SK-N-SH (cell line): ENCODE results near the gene ZNF564. TPM values are rescaled to one million over a fixed set of nuclear protein-coding genes. Genes with fewer than 3 reads are reported as not detected.

Experiments used
- CTCF ChIA-PET: fragments of 300-600, 350-600 bp; formaldehyde crosslinking; extraction: SDS; loops from one replicate; lab custom pipeline; 2021; lab: Yijun Ruan, JAX
- POLR2A ChIA-PET: fragments of 350-600 bp; sonication (Branson Sonifier 250); formaldehyde crosslinking; extraction: SDS; loops from one replicate; lab custom pipeline; 2020; ENCODE audit warnings: antibody characterized with exemption, inconsistent platforms; lab: Yijun Ruan, JAX
- DNase-seq: peaks from one replicate; pipeline ENCODE4 v3.0.0; 2012
- H2AFZ ChIP-seq: fragments of 200-600 bp; sonication (generic); 2 replicates; pipeline ENCODE4 v1.8.1; 2016; ENCODE audit warnings: antibody characterized with exemption, mild to moderate bottlenecking, low read depth
- H3F3A ChIP-seq: fragments of 200-600 bp; sonication (generic); replicated peaks from 2 replicates; pipeline ENCODE3; 2016; ENCODE audit warnings: antibody characterized with exemption, mild to moderate bottlenecking; ENCODE audit not compliant: insufficient read depth
- H3K27ac ChIP-seq, 2 experiments: fragments of 200-500 bp in 1 of 2; fragments of 200-600 bp in 1 of 2; sonication (Bioruptor generic) in 1 of 2; sonication (generic), shearing (Covaris generic) in 1 of 2; 2 replicates each; pipeline versions ENCODE4 v1.5.1 to v1.6.1; 2014 to 2016; ENCODE audit warnings: low read depth in 2 of 2, inconsistent platforms in 1 of 2, low read length in 1 of 2, mild to moderate bottlenecking in 1 of 2, mixed read lengths in 1 of 2
- H3K27me3 ChIP-seq: fragments of 200-600 bp; sonication (generic), shearing (Covaris generic); 2 replicates; pipeline ENCODE4 v1.6.1; 2016; ENCODE audit warnings: mixed run types; ENCODE audit not compliant: insufficient read depth
- H3K36me3 ChIP-seq, 2 experiments: fragments of 200-500 bp in 1 of 2; fragments of 200-600 bp in 1 of 2; sonication (Bioruptor generic) in 1 of 2; sonication (generic) in 1 of 2; replicated peaks in 1 of 2; 2 replicates each; pipeline versions ENCODE3 to v1.5.1; 2014 to 2016; ENCODE audit warnings: low read length in 1 of 2, mild to moderate bottlenecking in 1 of 2; ENCODE audit not compliant: insufficient read depth in 2 of 2, control insufficient read depth in 1 of 2
- H3K4me1 ChIP-seq, 2 experiments: fragments of 200-500 bp in 1 of 2; fragments of 200-600 bp in 1 of 2; sonication (Bioruptor generic) in 1 of 2; sonication (generic), shearing (Covaris generic) in 1 of 2; 2 replicates each; pipeline versions ENCODE4 v1.5.1 to v1.6.1; 2014 to 2016; ENCODE audit warnings: low read depth in 1 of 2, low read length in 1 of 2, mixed run types in 1 of 2; ENCODE audit not compliant: insufficient read depth in 2 of 2, control insufficient read depth in 1 of 2
- H3K4me2 ChIP-seq: fragments of 200-600 bp; sonication (generic), shearing (Covaris generic); 2 replicates; pipeline ENCODE4 v1.6.1; 2017; ENCODE audit warnings: mixed run types
- H3K4me3 ChIP-seq, 2 experiments: fragments of 200-500 bp in 1 of 2; fragments of 200-600 bp in 1 of 2; sonication (Bioruptor generic) in 1 of 2; sonication (generic), shearing (Covaris generic) in 1 of 2; 2 replicates each; pipeline versions ENCODE4 v1.5.1 to v1.8.1; 2014 to 2016; ENCODE audit warnings: low read depth in 2 of 2, inconsistent platforms in 1 of 2, low read length in 1 of 2, mild to moderate bottlenecking in 1 of 2, mixed read lengths in 1 of 2, moderate library complexity in 1 of 2
- H3K79me2 ChIP-seq: fragments of 200-600 bp; sonication (generic); 2 replicates; pipeline ENCODE4 v1.8.1; 2017; ENCODE audit warnings: mild to moderate bottlenecking; ENCODE audit not compliant: insufficient read depth
- H3K9ac ChIP-seq: fragments of 200-600 bp; sonication (generic); 2 replicates; pipeline ENCODE4 v1.6.1; 2017; ENCODE audit warnings: mixed run types
- H3K9me2 ChIP-seq: fragments of 200-600 bp; sonication (generic); 2 replicates; pipeline ENCODE4 v1.6.1; 2017; ENCODE audit warnings: mixed run types
- H3K9me3 ChIP-seq: fragments of 200-600 bp; sonication (generic); 2 replicates; pipeline ENCODE4 v1.6.1; 2017; ENCODE audit warnings: mixed run types, mild to moderate bottlenecking, moderate library complexity
- H4K20me1 ChIP-seq: fragments of 200-600 bp; sonication (generic); 2 replicates; pipeline ENCODE4 v1.6.1; 2017; ENCODE audit warnings: mild to moderate bottlenecking, mixed run types; ENCODE audit not compliant: insufficient read depth
- CTCF ChIP-seq: fragments of 200-600 bp; sonication (generic); IDR thresholded peaks from 2 replicates; pipeline ENCODE4 v1.6.1; 2017; ENCODE audit warnings: antibody characterized with exemption, mild to moderate bottlenecking, moderate library complexity
- EP300 ChIP-seq, 2 experiments: IDR thresholded peaks; 2 replicates each; pipeline versions ENCODE4 v1.4.0 to v1.6.1; 2012; ENCODE audit warnings: borderline replicate concordance in 1 of 2, low read depth in 1 of 2, low read length in 1 of 2
- EZH2phosphoT487 ChIP-seq: fragments of 200-600 bp; sonication (generic); IDR thresholded peaks from 2 replicates; pipeline ENCODE4 v1.6.1; 2017; ENCODE audit warnings: low read depth, mixed run types, mild to moderate bottlenecking, antibody characterized with exemption, moderate library complexity, borderline replicate concordance
- GATA2 ChIP-seq: sonication (generic); formaldehyde crosslinking; IDR thresholded peaks from 2 replicates; pipeline ENCODE4 v1.5.0; 2020; ENCODE audit warnings: mild to moderate bottlenecking, missing genetic modification reagents
- PBX3 ChIP-seq: IDR thresholded peaks from 2 replicates; pipeline ENCODE4; 2012
- RCOR1 ChIP-seq: fragments of 150-350 bp; IDR thresholded peaks from 2 replicates; pipeline ENCODE4 v1.6.1; 2017; ENCODE audit warnings: antibody characterized with exemption, low read length
- SIN3A ChIP-seq: IDR thresholded peaks from 2 replicates; pipeline ENCODE4 v1.6.1; 2012; ENCODE audit warnings: low read depth, mild to moderate bottlenecking, low read length, moderate library complexity, borderline replicate concordance
- TCF12 ChIP-seq: IDR thresholded peaks from 2 replicates; pipeline ENCODE4 v1.4.0; 2012
- ZBTB33 ChIP-seq: IDR thresholded peaks from 2 replicates; pipeline ENCODE4 v1.4.0; 2012; ENCODE audit warnings: low read depth, borderline replicate concordance
- WGBS: methylation state at CpG from one replicate; pipeline ENCODE4 v1.1.6; 2017; ENCODE audit warnings: low lambda C conversion rate; 5-methylcytosine and 5-hydroxymethylcytosine counted together
- polyA plus RNA-seq, 3 experiments: library from polyadenylated mRNA; depleted of rRNA; stranded (reverse); fragments of >200 nt; gene quantifications; 2 replicates each; pipeline ENCODE4 v1.2.3, GENCODE V29; 2012
- small RNA-seq, 7 experiments: library from RNA; depleted of rRNA; stranded (forward); fragments of <200 nt; gene quantifications; one replicate each; pipeline ENCODE3, GENCODE V24; 2012

Gene ZNF564
- polyA plus RNA-seq, 1 of the 3 experiments (the other 2 are of a cell fraction) = 1.3 TPM

GRCh38 chr19:12481781-12482508, 69.3 kb downstream of the ZNF564 start (continued):
- no peak for TF ChIP-seq EZH2phosphoT487

GRCh38 chr19:12478234-12478941, 72.9 kb downstream of the ZNF564 start:
- CTCF ChIA-PET = no interaction called here
- Histone ChIP-seq H3K27ac (no peak overlapping the region), H3K79me2 (peaks cover 76% of the 10 kb centered on the region), H3K4me2 (no peak overlapping the region), H4K20me1 (no peaks in the 10 kb centered on the region), H3K9me2 (no peaks in the 10 kb centered on the region), H3K9ac (no peak overlapping the region), H3K9me3 (no peaks in the 10 kb centered on the region), H3F3A (no peaks in the 10 kb centered on the region), H2AFZ (no peak overlapping the region), H3K36me3 (no peaks in the 10 kb centered on the region), H3K27me3 (no peaks in the 10 kb centered on the region), H3K4me3 (no peak overlapping the region), H3K4me1 (peaks cover 0 to 3% of the 10 kb centered on the region in 2 experiments; a peak in 2 of 4 replicates)
- 69% methylated on average over 5 of the region's 5 CpGs for WGBS
- POLR2A ChIA-PET = no interaction called here
- TF ChIP-seq PBX3 (no peak), TCF12 (no peak), ZBTB33 (no peak), EZH2phosphoT487 (no peak), EP300 (IDR thresholded peaks at IDR 0.05; ENCODE audit: borderline replicate concordance in 1 of 2, low read depth in 1 of 2, low read length in 1 of 2) (no peak), SIN3A (no peak), GATA2 (CRISPR knock-in tag) (no peak), RCOR1 (no peak), CTCF (no peak)
- no peak for DNase-seq

Small RNA genes within 50 kb of the gene (small RNA-seq; reads per million reads assigned to genes)
- gene MTCO1P27 = 0 reads per million in 7 experiments
- gene PPIAP20 = 0 reads per million in 7 experiments

Other genes starting within 250 kb of the ZNF564 start
- 0.99 and 1.3 TPM in 2 replicates for gene ZNF563, start 217.8 kb downstream of the ZNF564 start, polyA plus RNA-seq (2012; rRNA removed)
- 0.43 and 0.70 TPM in 2 replicates for gene ZNF442, start 185.8 kb downstream of the ZNF564 start, polyA plus RNA-seq (2012; rRNA removed)
- gene ZNF799, start 150.2 kb downstream of the ZNF564 start, polyA plus RNA-seq (2012; rRNA removed) = 0.99 and 1.5 TPM in 2 replicates
- 0.92 and 1.5 TPM in 2 replicates for gene ZNF443, start 110.5 kb downstream of the ZNF564 start, polyA plus RNA-seq (2012; rRNA removed)
- gene ZNF709, start 66.7 kb downstream of the ZNF564 start, polyA plus RNA-seq (2012; rRNA removed) = 0.64 and 0.99 TPM in 2 replicates
- gene ZNF490, start 59.3 kb upstream of the ZNF564 start, polyA plus RNA-seq (2012; rRNA removed) = 1.3 TPM in 2 replicates
- gene ZNF791, start 59.4 kb upstream of the ZNF564 start, polyA plus RNA-seq (2012; rRNA removed) = 8.9 and 9.3 TPM in 2 replicates
- 43.2 and 47.0 TPM in 2 replicates for gene MAN2B1, start 115.3 kb upstream of the ZNF564 start, polyA plus RNA-seq (2012; rRNA removed)
- gene WDR83, start 115.3 kb upstream of the ZNF564 start, polyA plus RNA-seq (2012; rRNA removed) = 12.8 and 18.2 TPM in 2 replicates
- gene DHPS, start 130.4 kb upstream of the ZNF564 start, polyA plus RNA-seq (2012; rRNA removed) = 179 and 192 TPM in 2 replicates
- gene GNG14, start 136.5 kb upstream of the ZNF564 start, polyA plus RNA-seq (2012; rRNA removed) = not detected in 2 replicates
- gene FBXW9, start 145.1 kb upstream of the ZNF564 start, polyA plus RNA-seq (2012; rRNA removed) = 25.9 and 26.6 TPM in 2 replicates
- gene TNPO2, start 172.4 kb upstream of the ZNF564 start, polyA plus RNA-seq (2012; rRNA removed) = 82.4 and 112 TPM in 2 replicates
- 294 and 466 TPM in 2 replicates for gene TRIR, start 183.2 kb upstream of the ZNF564 start, polyA plus RNA-seq (2012; rRNA removed)
- 250 and 264 TPM in 2 replicates for gene GET3, start 186.0 kb upstream of the ZNF564 start, polyA plus RNA-seq (2012; rRNA removed)
- gene BEST2, start 200.3 kb upstream of the ZNF564 start, polyA plus RNA-seq (2012; rRNA removed) = not detected in 2 replicates
- gene HOOK2, start 224.1 kb upstream of the ZNF564 start, polyA plus RNA-seq (2012; rRNA removed) = 23.9 and 33.0 TPM in 2 replicates
- gene JUNB, start 240.0 kb upstream of the ZNF564 start, polyA plus RNA-seq (2012; rRNA removed) = 165 and 224 TPM in 2 replicates